B cell (primary cell): Measurements from ENCODE around the gene PARP8. TPM values are rescaled to one million over a fixed set of nuclear protein-coding genes. Genes with fewer than 3 reads are reported as not detected.

ENCODE experiments used
- ATAC-seq: fragments of 200-7000 bp; cut with Tn5 transposase; one replicate; pipeline ENCODE4 v1.10.0; 2021; ENCODE audit warnings: low read depth, mild to moderate bottlenecking, moderate number of reproducible peaks, moderate library complexity
- CTCF ChIA-PET: fragments of 350-600 bp; sonication (Branson Sonifier 250); formaldehyde crosslinking; loops from one replicate; lab custom pipeline; 2021; ENCODE audit warnings: antibody characterized with exemption, inconsistent platforms; lab: Charles Lee
- POLR2A ChIA-PET: fragments of 350-600 bp; sonication (Branson Sonifier 250); formaldehyde crosslinking; loops from one replicate; lab custom pipeline; 2021; ENCODE audit warnings: antibody characterized with exemption; lab: Charles Lee
- DNase-seq: peaks from one replicate; pipeline ENCODE4 v3.0.0; 2013
- H2AFZ ChIP-seq: 2 replicates; pipeline ENCODE4 v1.6.1; 2012; ENCODE audit warnings: mild to moderate bottlenecking, low read depth, low read length; ENCODE audit not compliant: insufficient read depth, poor library complexity, severe bottlenecking
- H3K27ac ChIP-seq, 2 donors: 1 replicate in 1 of 2; 2 replicates in 1 of 2; pipeline ENCODE4 v1.5.1; 2012 to 2013; ENCODE audit warnings: low read length in 2 of 2, mild to moderate bottlenecking in 2 of 2, moderate library complexity in 1 of 2
- H3K27me3 ChIP-seq, 4 experiments: fragments of 200-600 bp in 1 of 4; sonication (generic) in 1 of 4; replicated peaks in 1 of 4; 1 replicate in 2 of 4; 2 replicates in 2 of 4; pipeline versions ENCODE4 v1.6.1 to v1.7.0; 2013 to 2016; ENCODE audit warnings: low read length in 3 of 4, mild to moderate bottlenecking in 2 of 4, mixed read lengths in 1 of 4, moderate library complexity in 1 of 4; ENCODE audit not compliant: insufficient read depth in 4 of 4, control insufficient read depth in 3 of 4; ENCODE audit errors: control extremely low read depth in 1 of 4
- H3K36me3 ChIP-seq, 2 experiments: replicated peaks in 1 of 2; 1 replicate in 1 of 2; 2 replicates in 1 of 2; pipeline versions ENCODE4 v1.6.1 to v1.7.1; 2013; ENCODE audit warnings: low read length in 1 of 2; ENCODE audit not compliant: insufficient read depth in 2 of 2, control insufficient read depth in 1 of 2; ENCODE audit errors: control extremely low read depth in 1 of 2, extremely low read depth in 1 of 2
- H3K4me1 ChIP-seq, 2 donors: fragments of 200-600 bp in 1 of 2; sonication (generic) in 1 of 2; 1 replicate in 1 of 2; 2 replicates in 1 of 2; pipeline versions ENCODE4 v1.5.1 to v1.6.1; 2013 to 2017; ENCODE audit warnings: low read length in 2 of 2; ENCODE audit not compliant: control insufficient read depth in 2 of 2, insufficient read depth in 2 of 2
- H3K4me2 ChIP-seq: replicated peaks from 2 replicates; pipeline ENCODE3; 2012; ENCODE audit warnings: mild to moderate bottlenecking, low read depth, low read length; ENCODE audit not compliant: poor library complexity, severe bottlenecking
- H3K4me3 ChIP-seq, 5 experiments: fragments of 200-600 bp in 1 of 5; sonication (generic) in 1 of 5; 1 replicate in 3 of 5; 2 replicates in 2 of 5; pipeline versions ENCODE4 v1.5.1 to v1.7.0; 2011 to 2016; ENCODE audit warnings: low read length in 4 of 5, mild to moderate bottlenecking in 4 of 5, low read depth in 2 of 5, control low read depth in 1 of 5, moderate library complexity in 1 of 5; ENCODE audit not compliant: insufficient read depth in 1 of 5; ENCODE audit errors: control extremely low read depth in 1 of 5, extremely low read depth in 1 of 5
- H3K79me2 ChIP-seq: fragments of 200-600 bp; sonication (generic); one replicate; pipeline ENCODE4 v1.6.0; 2016; ENCODE audit warnings: low read length; ENCODE audit not compliant: control insufficient read depth, insufficient read depth
- H3K9ac ChIP-seq: fragments of 200-600 bp; sonication (generic); 2 replicates; pipeline ENCODE4 v1.6.1; 2017; ENCODE audit warnings: mild to moderate bottlenecking, low read length, moderate library complexity
- H3K9me3 ChIP-seq, 3 donors: one replicate each; pipeline versions ENCODE4 v1.6.1 to v1.7.1; 2013; ENCODE audit warnings: low read length in 2 of 3; ENCODE audit not compliant: control insufficient read depth in 2 of 3, insufficient read depth in 1 of 3; ENCODE audit errors: control extremely low read depth in 1 of 3
- H4K20me1 ChIP-seq: 2 replicates; pipeline ENCODE4 v1.6.0; 2012; ENCODE audit warnings: mild to moderate bottlenecking, low read length; ENCODE audit not compliant: insufficient read depth, control insufficient read depth, poor library complexity, severe bottlenecking
- H3K27ac Mint-ChIP-seq: one replicate; pipeline ENCODE4 v1.8.0; 2021; ENCODE audit warnings: mixed read lengths
- H3K27me3 Mint-ChIP-seq: one replicate; pipeline ENCODE4 v1.8.0; 2021; ENCODE audit warnings: mixed read lengths
- H3K4me1 Mint-ChIP-seq: one replicate; pipeline ENCODE4 v1.8.0; 2021; ENCODE audit warnings: mixed read lengths
- H3K4me3 Mint-ChIP-seq: one replicate; pipeline ENCODE4 v1.8.0; 2021; ENCODE audit warnings: mixed read lengths
- H3K9me3 Mint-ChIP-seq: one replicate; pipeline ENCODE4 v1.8.0; 2022; ENCODE audit warnings: mixed read lengths; ENCODE audit not compliant: insufficient read depth
- EZH2 ChIP-seq: IDR thresholded peaks from 2 replicates; pipeline ENCODE4 v1.6.1; 2012; ENCODE audit warnings: borderline replicate concordance, low read depth, mild to moderate bottlenecking, moderate library complexity, low read length; ENCODE audit not compliant: insufficient read depth, poor library complexity, severe bottlenecking
- WGBS: methylation state at CpG from one replicate; pipeline ENCODE4 v1.1.5; 2013; ENCODE audit warnings: missing lambda C conversion rate; ENCODE audit not compliant: insufficient coverage; 5-methylcytosine and 5-hydroxymethylcytosine counted together
- intact Hi-C: fragments of 100-400 bp; cut with micrococcal nuclease; formaldehyde crosslinking; loops from one replicate; pipeline ENCODE4 v1.10.0; 2022
- polyA plus RNA-seq: library from polyadenylated mRNA; depleted of rRNA; stranded (reverse); fragments of >200 nt; gene quantifications from 2 replicates; pipeline ENCODE4 v1.2.3, GENCODE V29; 2012
- total RNA-seq, 2 donors: library from RNA; stranded (reverse); fragments of 120-200 nt in 1 of 2; gene quantifications; 1 replicate in 1 of 2; 2 replicates in 1 of 2; pipeline versions ENCODE4 v1.2.3 to v1.2.4, GENCODE V29; 2013 to 2022
- TF ChIP-seq, protein P1 (sequence below): fragments of 200-600 bp; IDR thresholded peaks from one replicate; pipeline ENCODE4 v1.8.0; 2022; ENCODE audit warnings: antibody characterized with exemption, mild to moderate bottlenecking

Gene PARP8
- total and polyA plus RNA-seq, 2 donors (not counting 1 experiment from before 2014, with no cell fraction given), result 36.2 to 83.6 TPM

DNA sequence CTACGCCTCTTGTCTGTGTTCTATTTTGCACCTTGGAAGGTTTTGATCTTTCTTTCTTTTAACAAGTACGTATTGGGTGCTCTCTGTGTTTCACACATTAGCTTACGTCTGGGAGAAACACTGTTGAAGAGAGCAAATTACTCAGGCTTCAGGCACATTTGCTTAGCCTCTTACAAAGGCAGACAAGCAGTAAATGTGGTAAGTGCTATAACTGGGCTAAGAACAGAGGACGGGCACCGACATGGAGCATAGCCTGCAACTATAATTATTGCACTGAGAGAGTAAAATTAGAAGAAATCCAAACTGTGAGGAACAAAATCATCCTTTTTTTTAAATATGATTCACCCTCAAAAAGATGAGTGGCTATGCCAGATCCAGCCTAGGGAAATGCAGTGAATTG lies 9.4 kb upstream of the PARP8 start:
- ChIA-PET POLR2A (no interaction called here), CTCF (interaction anchor here (0.6 kb wide), 1 partner anchor 9 kb away, joined by 3 read pairs; the partner anchor contains the start of gene PARP8)
- Histone ChIP-seq H2AFZ (no peak overlapping the region), H3K9me3 (peaks cover 0 to 5% (median 0%) of the 10 kb centered on the region in 3 donors), H3K79me2 (no peaks in the 10 kb centered on the region), H3K4me2 (no peak overlapping the region), H4K20me1 (no peaks in the 10 kb centered on the region), H3K36me3 (no peaks in the 10 kb centered on the region), H3K4me3 (no peak overlapping the region), H3K9ac (no peak overlapping the region), H3K27me3 (no peaks in the 10 kb centered on the region), H3K27ac (no peak overlapping the region), H3K4me1 (peaks cover 17 to 22% of the 10 kb centered on the region in 2 donors)
- Mint-ChIP-seq H3K27me3 (no peaks in the 10 kb centered on the region), H3K4me1 (peaks cover 22% of the 10 kb centered on the region), H3K27ac (no peak overlapping the region), H3K4me3 (no peak overlapping the region), H3K9me3 (peaks cover 5% of the 10 kb centered on the region)
- 100% methylated on average over 3 of the region's 5 CpGs for WGBS
- intact Hi-C loops, result no loop called here
- ATAC-seq (no peak), DNase-seq (no peak)
- TF ChIP-seq, protein P1, sequence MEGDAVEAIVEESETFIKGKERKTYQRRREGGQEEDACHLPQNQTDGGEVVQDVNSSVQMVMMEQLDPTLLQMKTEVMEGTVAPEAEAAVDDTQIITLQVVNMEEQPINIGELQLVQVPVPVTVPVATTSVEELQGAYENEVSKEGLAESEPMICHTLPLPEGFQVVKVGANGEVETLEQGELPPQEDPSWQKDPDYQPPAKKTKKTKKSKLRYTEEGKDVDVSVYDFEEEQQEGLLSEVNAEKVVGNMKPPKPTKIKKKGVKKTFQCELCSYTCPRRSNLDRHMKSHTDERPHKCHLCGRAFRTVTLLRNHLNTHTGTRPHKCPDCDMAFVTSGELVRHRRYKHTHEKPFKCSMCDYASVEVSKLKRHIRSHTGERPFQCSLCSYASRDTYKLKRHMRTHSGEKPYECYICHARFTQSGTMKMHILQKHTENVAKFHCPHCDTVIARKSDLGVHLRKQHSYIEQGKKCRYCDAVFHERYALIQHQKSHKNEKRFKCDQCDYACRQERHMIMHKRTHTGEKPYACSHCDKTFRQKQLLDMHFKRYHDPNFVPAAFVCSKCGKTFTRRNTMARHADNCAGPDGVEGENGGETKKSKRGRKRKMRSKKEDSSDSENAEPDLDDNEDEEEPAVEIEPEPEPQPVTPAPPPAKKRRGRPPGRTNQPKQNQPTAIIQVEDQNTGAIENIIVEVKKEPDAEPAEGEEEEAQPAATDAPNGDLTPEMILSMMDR, result no peak

DNA sequence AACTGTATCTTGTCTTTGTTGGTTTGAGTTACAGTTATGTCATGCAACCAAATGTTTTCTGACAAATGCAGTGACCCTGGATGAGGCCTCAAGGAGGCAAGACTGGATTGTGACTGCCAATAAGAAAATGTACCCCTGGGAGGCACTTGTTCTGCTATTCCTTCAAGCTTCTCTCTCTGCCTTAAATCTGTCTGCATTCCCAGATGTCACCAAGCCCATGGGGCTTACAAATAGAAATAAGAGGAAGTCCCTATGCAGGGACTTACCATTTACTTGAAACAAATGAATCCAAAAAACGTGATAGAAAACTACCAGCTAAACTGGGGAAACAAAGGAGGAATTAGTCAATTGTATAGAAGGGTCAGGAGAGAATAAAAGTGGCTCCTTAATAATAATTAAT lies 8.2 kb upstream of the PARP8 start:
- H3K4me3 Mint-ChIP-seq, result no peak overlapping the region
- no peaks in the 10 kb centered on the region for H3K27me3 Mint-ChIP-seq
- H3K4me1 Mint-ChIP-seq, result peaks cover 22% of the 10 kb centered on the region
- POLR2A ChIA-PET, result no interaction called here
- no peaks in the 10 kb centered on the region for H3K36me3 ChIP-seq
- H3K4me2 ChIP-seq, result no peak overlapping the region
- H3K27ac ChIP-seq, result no peak overlapping the region
- intact Hi-C loops, result no loop called here
- WGBS, result no CpG with 5 or more reads among the region's 1 CpG
- no peak overlapping the region for H3K4me3 ChIP-seq
- DNase-seq (peak; percentile 27), ATAC-seq (no peak)
- TF ChIP-seq, protein P1, result no peak
- no peak for TF ChIP-seq EZH2
- H3K4me1 ChIP-seq, result peaks cover 17 to 22% of the 10 kb centered on the region in 2 donors
- peak overlapping the region; percentile 16 for H3K27ac Mint-ChIP-seq
- no peak overlapping the region for H3K9ac ChIP-seq
- CTCF ChIA-PET, result no interaction called here
- H3K79me2 ChIP-seq, result no peaks in the 10 kb centered on the region
- peaks cover 0 to 5% (median 0%) of the 10 kb centered on the region in 3 donors for H3K9me3 ChIP-seq
- no peaks in the 10 kb centered on the region for H4K20me1 ChIP-seq
- H2AFZ ChIP-seq, result no peak overlapping the region
- peaks cover 5% of the 10 kb centered on the region for H3K9me3 Mint-ChIP-seq
- no peaks in the 10 kb centered on the region for H3K27me3 ChIP-seq
